Measurements from ENCODE around the gene ACBD6. TPM values are rescaled to one million over a fixed set of nuclear protein-coding genes. Genes with fewer than 3 reads are reported as not detected.

The ACBD6 gene
- total RNA-seq, 1 donor from 2014 or later: 43.4 TPM

DNA sequence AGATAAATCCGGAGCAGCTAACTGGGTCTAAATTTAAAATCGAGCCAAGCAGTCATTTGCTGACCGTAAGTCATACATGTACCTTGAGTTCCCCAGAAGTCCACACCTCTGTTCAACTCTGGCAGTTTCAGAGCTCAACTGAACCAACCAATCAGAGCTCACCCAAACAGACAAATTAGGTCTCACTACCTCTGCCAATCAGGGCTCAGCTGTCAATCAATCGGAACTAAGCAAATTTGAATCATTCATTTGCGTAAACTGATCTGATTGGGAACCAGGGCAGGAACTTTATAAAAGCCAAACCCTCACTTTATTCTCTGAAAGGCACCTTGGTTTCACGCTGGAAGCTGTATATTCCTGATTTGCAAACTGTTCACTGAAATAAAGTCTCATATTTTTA lies 11.2 kb upstream of the ACBD6 start:
- no peak overlapping the region for H3K4me2 ChIP-seq (ENCODE audit: low read length)
- Mint-ChIP-seq H3K27ac (ENCODE audit: unreplicated experiment) (no peak overlapping the region), H3K4me1 (ENCODE audit: low read depth, unreplicated experiment) (peaks cover 5% of the 10 kb centered on the region), H3K4me3 (ENCODE audit: unreplicated experiment) (no peak overlapping the region), H3K9me3 (ENCODE audit: unreplicated experiment) (peaks cover 2% of the 10 kb centered on the region), H3K27me3 (ENCODE audit: low read depth, unreplicated experiment) (no peaks in the 10 kb centered on the region), H3K36me3 (ENCODE audit: low read depth, unreplicated experiment) (no peaks in the 10 kb centered on the region)
- no peaks in the 10 kb centered on the region for H3K79me2 ChIP-seq (ENCODE audit: insufficient read depth, low read length)
- TF ChIP-seq, protein P1, sequence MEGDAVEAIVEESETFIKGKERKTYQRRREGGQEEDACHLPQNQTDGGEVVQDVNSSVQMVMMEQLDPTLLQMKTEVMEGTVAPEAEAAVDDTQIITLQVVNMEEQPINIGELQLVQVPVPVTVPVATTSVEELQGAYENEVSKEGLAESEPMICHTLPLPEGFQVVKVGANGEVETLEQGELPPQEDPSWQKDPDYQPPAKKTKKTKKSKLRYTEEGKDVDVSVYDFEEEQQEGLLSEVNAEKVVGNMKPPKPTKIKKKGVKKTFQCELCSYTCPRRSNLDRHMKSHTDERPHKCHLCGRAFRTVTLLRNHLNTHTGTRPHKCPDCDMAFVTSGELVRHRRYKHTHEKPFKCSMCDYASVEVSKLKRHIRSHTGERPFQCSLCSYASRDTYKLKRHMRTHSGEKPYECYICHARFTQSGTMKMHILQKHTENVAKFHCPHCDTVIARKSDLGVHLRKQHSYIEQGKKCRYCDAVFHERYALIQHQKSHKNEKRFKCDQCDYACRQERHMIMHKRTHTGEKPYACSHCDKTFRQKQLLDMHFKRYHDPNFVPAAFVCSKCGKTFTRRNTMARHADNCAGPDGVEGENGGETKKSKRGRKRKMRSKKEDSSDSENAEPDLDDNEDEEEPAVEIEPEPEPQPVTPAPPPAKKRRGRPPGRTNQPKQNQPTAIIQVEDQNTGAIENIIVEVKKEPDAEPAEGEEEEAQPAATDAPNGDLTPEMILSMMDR (IDR thresholded peaks at IDR 0.05; ENCODE audit: insufficient read depth, low read depth, low read length): no peak
- TF ChIP-seq EZH2 (IDR thresholded peaks at IDR 0.05; ENCODE audit: insufficient read depth, low read length): no peak
- no peak overlapping the region for H3K4me3 ChIP-seq (ENCODE audit: insufficient read depth, low read depth, low read length)
- no peak for FAIRE-seq
- H3K27ac ChIP-seq (ENCODE audit: low read depth, low read length): no peak overlapping the region
- DNase-seq (ENCODE audit: low read depth): no peak
- H4K20me1 ChIP-seq (ENCODE audit: insufficient read depth, low read length): no peaks in the 10 kb centered on the region
- no peak overlapping the region for H3K9ac ChIP-seq (ENCODE audit: low read length)
- H3K4me1 ChIP-seq (ENCODE audit: insufficient read depth, low read length): peaks cover 5% of the 10 kb centered on the region
- H3K36me3 ChIP-seq (ENCODE audit: insufficient read depth, low read length): no peaks in the 10 kb centered on the region
- H2AFZ ChIP-seq (ENCODE audit: low read depth, low read length): no peak overlapping the region
- no peaks in the 10 kb centered on the region for H3K27me3 ChIP-seq (ENCODE audit: insufficient read depth, low read length)
- no peaks in the 10 kb centered on the region for H3K9me3 ChIP-seq (ENCODE audit: insufficient read depth, low read depth, low read length)

DNA sequence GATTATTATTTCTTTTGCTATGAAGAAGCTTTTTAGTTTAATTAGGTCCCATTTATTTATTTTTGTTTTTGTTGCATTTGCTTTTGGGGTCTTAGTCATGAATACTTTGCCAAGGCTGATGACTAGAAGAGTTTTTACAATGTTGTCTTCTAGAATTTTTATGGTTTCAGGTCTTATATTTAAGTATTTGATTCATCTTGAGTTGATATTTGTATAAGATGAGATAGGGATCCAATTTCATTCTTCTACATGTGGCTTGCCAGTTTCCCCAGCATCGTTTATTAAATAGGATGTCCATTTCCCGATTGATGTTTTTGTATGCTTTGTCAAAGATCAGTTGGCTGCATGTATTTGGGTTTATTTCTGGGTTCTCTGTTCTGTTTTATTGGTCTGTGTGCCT lies 8.5 kb upstream of the ACBD6 start:
- Histone ChIP-seq H3K4me2 (ENCODE audit: low read length) (no peak overlapping the region), H4K20me1 (ENCODE audit: insufficient read depth, low read length) (no peaks in the 10 kb centered on the region), H3K9ac (ENCODE audit: low read length) (no peak overlapping the region), H3K79me2 (ENCODE audit: insufficient read depth, low read length) (no peaks in the 10 kb centered on the region), H3K36me3 (ENCODE audit: insufficient read depth, low read length) (no peaks in the 10 kb centered on the region), H3K9me3 (ENCODE audit: insufficient read depth, low read depth, low read length) (no peaks in the 10 kb centered on the region), H2AFZ (ENCODE audit: low read depth, low read length) (no peak overlapping the region), H3K4me3 (ENCODE audit: insufficient read depth, low read depth, low read length) (no peak overlapping the region), H3K27me3 (ENCODE audit: insufficient read depth, low read length) (no peaks in the 10 kb centered on the region), H3K4me1 (ENCODE audit: insufficient read depth, low read length) (peaks cover under 1% of the 10 kb centered on the region), H3K27ac (ENCODE audit: low read depth, low read length) (no peak overlapping the region)
- Mint-ChIP-seq H3K4me3 (ENCODE audit: unreplicated experiment) (no peak overlapping the region), H3K36me3 (ENCODE audit: low read depth, unreplicated experiment) (no peaks in the 10 kb centered on the region), H3K4me1 (ENCODE audit: low read depth, unreplicated experiment) (peaks cover 2% of the 10 kb centered on the region), H3K27ac (ENCODE audit: unreplicated experiment) (no peak overlapping the region), H3K9me3 (ENCODE audit: unreplicated experiment) (peaks cover 2% of the 10 kb centered on the region), H3K27me3 (ENCODE audit: low read depth, unreplicated experiment) (no peaks in the 10 kb centered on the region)
- DNase-seq (ENCODE audit: low read depth) (no peak), FAIRE-seq (no peak)
- TF ChIP-seq EZH2 (IDR thresholded peaks at IDR 0.05; ENCODE audit: insufficient read depth, low read length): no peak
- TF ChIP-seq, protein P1 (IDR thresholded peaks at IDR 0.05; ENCODE audit: insufficient read depth, low read depth, low read length): no peak

DNA sequence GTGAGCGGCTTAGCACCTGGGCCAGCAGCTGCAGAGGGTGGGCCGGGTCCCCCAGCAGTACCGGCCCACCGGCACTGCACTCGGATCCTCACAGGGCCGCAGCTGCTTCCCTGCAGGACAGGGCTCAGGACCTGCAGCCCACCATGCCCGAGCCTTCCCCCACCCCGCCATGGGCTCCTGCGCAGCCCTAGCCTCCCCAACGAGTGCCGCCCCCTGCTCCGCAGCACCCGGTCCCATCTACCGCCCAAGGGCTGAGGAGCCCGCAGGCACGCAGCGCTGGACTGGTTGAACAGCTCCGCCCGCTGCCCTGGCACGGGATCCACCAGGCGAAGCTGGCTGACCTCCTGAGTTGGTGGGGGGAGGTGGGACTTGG lies 6.3 kb upstream of the ACBD6 start:
- H3K4me3 ChIP-seq (ENCODE audit: insufficient read depth, low read depth, low read length): no peak overlapping the region
- H2AFZ ChIP-seq (ENCODE audit: low read depth, low read length): no peak overlapping the region
- H3K4me1 ChIP-seq (ENCODE audit: insufficient read depth, low read length): no peaks in the 10 kb centered on the region
- no peak overlapping the region for H3K9ac ChIP-seq (ENCODE audit: low read length)
- H3K4me2 ChIP-seq (ENCODE audit: low read length): no peak overlapping the region
- H3K27ac Mint-ChIP-seq (ENCODE audit: unreplicated experiment): no peak overlapping the region
- FAIRE-seq: no peak
- H3K9me3 ChIP-seq (ENCODE audit: insufficient read depth, low read depth, low read length): no peaks in the 10 kb centered on the region
- H3K27me3 ChIP-seq (ENCODE audit: insufficient read depth, low read length): no peaks in the 10 kb centered on the region
- no peak for DNase-seq (ENCODE audit: low read depth)
- no peaks in the 10 kb centered on the region for H3K27me3 Mint-ChIP-seq (ENCODE audit: low read depth, unreplicated experiment)
- no peaks in the 10 kb centered on the region for H3K36me3 ChIP-seq (ENCODE audit: insufficient read depth, low read length)
- no peak overlapping the region for H3K4me3 Mint-ChIP-seq (ENCODE audit: unreplicated experiment)
- H4K20me1 ChIP-seq (ENCODE audit: insufficient read depth, low read length): no peaks in the 10 kb centered on the region
- no peaks in the 10 kb centered on the region for H3K79me2 ChIP-seq (ENCODE audit: insufficient read depth, low read length)
- H3K27ac ChIP-seq (ENCODE audit: low read depth, low read length): no peak overlapping the region
- no peaks in the 10 kb centered on the region for H3K4me1 Mint-ChIP-seq (ENCODE audit: low read depth, unreplicated experiment)
- H3K36me3 Mint-ChIP-seq (ENCODE audit: low read depth, unreplicated experiment): no peaks in the 10 kb centered on the region
- TF ChIP-seq, protein P1 (IDR thresholded peaks at IDR 0.05; ENCODE audit: insufficient read depth, low read depth, low read length): no peak
- no peak for TF ChIP-seq EZH2 (IDR thresholded peaks at IDR 0.05; ENCODE audit: insufficient read depth, low read length)
- peaks cover 2% of the 10 kb centered on the region for H3K9me3 Mint-ChIP-seq (ENCODE audit: unreplicated experiment)

Data from astrocyte (in vitro differentiated cells and primary cell).